Osteoblast (primary cell): ENCODE results near the gene RPL36. TPM values are rescaled to one million over a fixed set of nuclear protein-coding genes. Genes with fewer than 3 reads are reported as not detected.
A peak's percentile ranks its signal among the peaks of the same experiment; 100 is the strongest.

Source experiments
- DNase-seq: peaks from one replicate; pipeline ENCODE4 v3.0.0; 2011; ENCODE audit warnings: low spot score, mixed read lengths; ENCODE audit not compliant: insufficient read length; ENCODE audit errors: missing footprints
- H2AFZ ChIP-seq: 2 replicates; pipeline ENCODE4 v1.6.0; 2011; ENCODE audit warnings: mild to moderate bottlenecking, low read length
- H3K27ac ChIP-seq: 2 replicates; pipeline ENCODE4 v1.5.1; 2011; ENCODE audit warnings: mild to moderate bottlenecking, low read depth, low read length, moderate library complexity
- H3K27me3 ChIP-seq: 2 replicates; pipeline ENCODE4 v1.6.0; 2012; ENCODE audit warnings: mild to moderate bottlenecking, control low read depth, inconsistent platforms, low read length, moderate library complexity; ENCODE audit not compliant: insufficient read depth
- H3K36me3 ChIP-seq: 2 replicates; pipeline ENCODE4 v1.5.1; 2011; ENCODE audit warnings: mild to moderate bottlenecking, low read length, control low read depth, moderate library complexity; ENCODE audit not compliant: insufficient read depth
- H3K4me1 ChIP-seq: 2 replicates; pipeline ENCODE4 v1.5.1; 2011; ENCODE audit warnings: mild to moderate bottlenecking, low read length, control low read depth, moderate library complexity; ENCODE audit not compliant: insufficient read depth
- H3K4me2 ChIP-seq: 2 replicates; pipeline ENCODE4 v1.6.0; 2011; ENCODE audit warnings: mild to moderate bottlenecking, low read length; ENCODE audit not compliant: insufficient read depth
- H3K4me3 ChIP-seq: fragments of 200-600 bp; sonication (generic); 3 replicates; pipeline ENCODE4 v1.5.1; 2012; ENCODE audit warnings: mild to moderate bottlenecking, low read length, inconsistent platforms; ENCODE audit not compliant: insufficient read depth
- H3K79me2 ChIP-seq: 2 replicates; pipeline ENCODE4 v1.6.0; 2012; ENCODE audit warnings: mild to moderate bottlenecking, low read length, control low read depth, inconsistent platforms; ENCODE audit not compliant: insufficient read depth
- H3K9me3 ChIP-seq: 2 replicates; pipeline ENCODE4 v1.5.1; 2011; ENCODE audit warnings: low read depth, low read length, control low read depth
- H4K20me1 ChIP-seq: 2 replicates; pipeline ENCODE4 v1.6.0; 2012; ENCODE audit warnings: mild to moderate bottlenecking, low read length, control low read depth; ENCODE audit not compliant: insufficient read depth
- CTCF ChIP-seq: IDR thresholded peaks from 2 replicates; pipeline ENCODE4 v1.5.1; 2011; ENCODE audit warnings: mild to moderate bottlenecking, low read depth, low read length, moderate library complexity; ENCODE audit errors: extremely low read depth
- total RNA-seq: library from RNA; depleted of rRNA; stranded (reverse); fragments of >200 nt; gene quantifications from 2 replicates; pipeline ENCODE4 v1.2.3, GENCODE V29; 2012

Gene RPL36
- total RNA-seq, 1 donor: 228 TPM

GRCh38 chr19:5693195-5694166, 3.4 kb downstream of the RPL36 start:
- Histone ChIP-seq H4K20me1 (peaks cover 67% of the 10 kb centered on the region), H3K4me1 (peaks cover 9% of the 10 kb centered on the region)

GRCh38 chr19:5694167-5694955, 4.3 kb downstream of the RPL36 start:
- Histone ChIP-seq H3K36me3 (peaks cover 68% of the 10 kb centered on the region), H3K4me3 (no peak overlapping the region), H3K4me2 (no peak overlapping the region), H3K27me3 (no peaks in the 10 kb centered on the region), H3K4me1 (peaks cover 9% of the 10 kb centered on the region), H2AFZ (no peak overlapping the region), H3K9me3 (no peaks in the 10 kb centered on the region), H3K79me2 (peaks cover 73% of the 10 kb centered on the region), H3K27ac (no peak overlapping the region), H4K20me1 (peaks cover 72% of the 10 kb centered on the region)
- TF ChIP-seq CTCF: no peak
- DNase-seq: peak; percentile 60

More at GRCh38 chr19:5693195-5694166, 3.4 kb downstream of the RPL36 start:
- Histone ChIP-seq H3K27ac (no peak overlapping the region), H3K36me3 (peaks cover 60% of the 10 kb centered on the region), H3K9me3 (no peaks in the 10 kb centered on the region), H3K27me3 (no peaks in the 10 kb centered on the region), H3K79me2 (peaks cover 71% of the 10 kb centered on the region), H3K4me2 (no peak overlapping the region), H2AFZ (no peak overlapping the region), H3K4me3 (no peak overlapping the region)
- TF ChIP-seq CTCF: no peak
- peak; percentile 65 for DNase-seq

- peaks cover 75% of the 10 kb centered on the region for H3K36me3 ChIP-seq
- H4K20me1 ChIP-seq: peaks cover 72% of the 10 kb centered on the region
Measured at GRCh38 chr19:5694956-5695648, 5.0 kb downstream of the RPL36 start.

More at GRCh38 chr19:5694956-5695648, 5.0 kb downstream of the RPL36 start:
- Histone ChIP-seq H3K9me3 (no peaks in the 10 kb centered on the region), H3K27ac (no peak overlapping the region), H2AFZ (no peak overlapping the region), H3K4me2 (no peak overlapping the region), H3K27me3 (no peaks in the 10 kb centered on the region), H3K4me3 (no peak overlapping the region), H3K4me1 (peaks cover 9% of the 10 kb centered on the region), H3K79me2 (peaks cover 73% of the 10 kb centered on the region)
- no peak for TF ChIP-seq CTCF
- peak; percentile 73 for DNase-seq
